Measurements from ENCODE around the gene HTR3A. TPM values are rescaled to one million over a fixed set of nuclear protein-coding genes. Genes with fewer than 3 reads are reported as not detected.
A peak's percentile ranks its signal among the peaks of the same experiment; 100 is the strongest.

The HTR3A gene
- total RNA-seq, 1 experiment from 2014 or later, result not detected

- Mint-ChIP-seq H3K27ac (ENCODE audit: unreplicated experiment) (no peak overlapping the region), H3K27me3 (ENCODE audit: unreplicated experiment) (peaks cover 87% of the 10 kb centered on the region), H3K36me3 (ENCODE audit: insufficient read depth, unreplicated experiment) (no peaks in the 10 kb centered on the region), H3K4me3 (ENCODE audit: low read depth, unreplicated experiment) (no peak overlapping the region), H3K9me3 (ENCODE audit: low read depth, unreplicated experiment) (no peaks in the 10 kb centered on the region), H3K4me1 (ENCODE audit: low read depth, unreplicated experiment) (no peaks in the 10 kb centered on the region)
- CTCF ChIA-PET, result no interaction called here
- intact Hi-C loops (cut with micrococcal nuclease; ENCODE audit: unreplicated experiment), result no loop called here
- TF ChIP-seq, protein P1, sequence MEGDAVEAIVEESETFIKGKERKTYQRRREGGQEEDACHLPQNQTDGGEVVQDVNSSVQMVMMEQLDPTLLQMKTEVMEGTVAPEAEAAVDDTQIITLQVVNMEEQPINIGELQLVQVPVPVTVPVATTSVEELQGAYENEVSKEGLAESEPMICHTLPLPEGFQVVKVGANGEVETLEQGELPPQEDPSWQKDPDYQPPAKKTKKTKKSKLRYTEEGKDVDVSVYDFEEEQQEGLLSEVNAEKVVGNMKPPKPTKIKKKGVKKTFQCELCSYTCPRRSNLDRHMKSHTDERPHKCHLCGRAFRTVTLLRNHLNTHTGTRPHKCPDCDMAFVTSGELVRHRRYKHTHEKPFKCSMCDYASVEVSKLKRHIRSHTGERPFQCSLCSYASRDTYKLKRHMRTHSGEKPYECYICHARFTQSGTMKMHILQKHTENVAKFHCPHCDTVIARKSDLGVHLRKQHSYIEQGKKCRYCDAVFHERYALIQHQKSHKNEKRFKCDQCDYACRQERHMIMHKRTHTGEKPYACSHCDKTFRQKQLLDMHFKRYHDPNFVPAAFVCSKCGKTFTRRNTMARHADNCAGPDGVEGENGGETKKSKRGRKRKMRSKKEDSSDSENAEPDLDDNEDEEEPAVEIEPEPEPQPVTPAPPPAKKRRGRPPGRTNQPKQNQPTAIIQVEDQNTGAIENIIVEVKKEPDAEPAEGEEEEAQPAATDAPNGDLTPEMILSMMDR (IDR thresholded peaks at IDR 0.05; ENCODE audit: unreplicated experiment), result no peak
- no peak for DNase-seq
- BruUV-seq (replicated peaks), result no TSS peak
Measured at GRCh38 chr11:113989916-113990315, 15.0 kb downstream of the HTR3A start.

- TF ChIP-seq, protein P1 (IDR thresholded peaks at IDR 0.05; ENCODE audit: unreplicated experiment), result no peak
- peak; percentile 6 for DNase-seq
Measured at GRCh38 chr11:113991170-113991569, 16.3 kb downstream of the HTR3A start.

GRCh38 chr11:113991718-113992458, 17.0 kb downstream of the HTR3A start:
- TF ChIP-seq, protein P1 (IDR thresholded peaks at IDR 0.05; ENCODE audit: unreplicated experiment), result no peak
- H3K9me3 Mint-ChIP-seq (ENCODE audit: low read depth, unreplicated experiment), result no peaks in the 10 kb centered on the region
- peaks cover 87% of the 10 kb centered on the region for H3K27me3 Mint-ChIP-seq (ENCODE audit: unreplicated experiment)
- no peaks in the 10 kb centered on the region for H3K4me1 Mint-ChIP-seq (ENCODE audit: low read depth, unreplicated experiment)
- H3K36me3 Mint-ChIP-seq (ENCODE audit: insufficient read depth, unreplicated experiment), result no peaks in the 10 kb centered on the region
- CTCF ChIA-PET, result no interaction called here
- no TSS peak for BruUV-seq (replicated peaks)
- no peak overlapping the region for H3K4me3 Mint-ChIP-seq (ENCODE audit: low read depth, unreplicated experiment)
- no peak overlapping the region for H3K27ac Mint-ChIP-seq (ENCODE audit: unreplicated experiment)
- DNase-seq, result no peak
- intact Hi-C loops (cut with micrococcal nuclease; ENCODE audit: unreplicated experiment), result no loop called here

More at GRCh38 chr11:113991170-113991569, 16.3 kb downstream of the HTR3A start:
- intact Hi-C loops (cut with micrococcal nuclease; ENCODE audit: unreplicated experiment), result no loop called here
- H3K27me3 Mint-ChIP-seq (ENCODE audit: unreplicated experiment), result peaks cover 87% of the 10 kb centered on the region
- no peaks in the 10 kb centered on the region for H3K9me3 Mint-ChIP-seq (ENCODE audit: low read depth, unreplicated experiment)
- no peak overlapping the region for H3K27ac Mint-ChIP-seq (ENCODE audit: unreplicated experiment)
- no TSS peak for BruUV-seq (replicated peaks)
- no peak overlapping the region for H3K4me3 Mint-ChIP-seq (ENCODE audit: low read depth, unreplicated experiment)
- no peaks in the 10 kb centered on the region for H3K36me3 Mint-ChIP-seq (ENCODE audit: insufficient read depth, unreplicated experiment)
- H3K4me1 Mint-ChIP-seq (ENCODE audit: low read depth, unreplicated experiment), result no peaks in the 10 kb centered on the region
- CTCF ChIA-PET, result interaction anchor here (1.0 kb wide), 1 partner anchor 270 kb away, joined by 3 read pairs; no protein-coding TSS in a partner anchor

- BruUV-seq (replicated peaks), result no TSS peak
- DNase-seq, result no peak
- no peaks in the 10 kb centered on the region for H3K9me3 Mint-ChIP-seq (ENCODE audit: low read depth, unreplicated experiment)
- TF ChIP-seq, protein P1 (IDR thresholded peaks at IDR 0.05; ENCODE audit: unreplicated experiment), result no peak
- H3K4me3 Mint-ChIP-seq (ENCODE audit: low read depth, unreplicated experiment), result no peak overlapping the region
- no peaks in the 10 kb centered on the region for H3K4me1 Mint-ChIP-seq (ENCODE audit: low read depth, unreplicated experiment)
- no peaks in the 10 kb centered on the region for H3K36me3 Mint-ChIP-seq (ENCODE audit: insufficient read depth, unreplicated experiment)
- intact Hi-C loops (cut with micrococcal nuclease; ENCODE audit: unreplicated experiment), result no loop called here
- no peak overlapping the region for H3K27ac Mint-ChIP-seq (ENCODE audit: unreplicated experiment)
- peaks cover 92% of the 10 kb centered on the region for H3K27me3 Mint-ChIP-seq (ENCODE audit: unreplicated experiment)
- CTCF ChIA-PET, result interaction anchor here (4.0 kb wide), 1 partner anchor 268 kb away, joined by 35 read pairs; no protein-coding TSS in a partner anchor
Measured at GRCh38 chr11:113992459-113993110, 17.7 kb downstream of the HTR3A start.
